Activated naive CD4-positive, alpha-beta T cell treated with anti-CD3 and anti-CD28 coated beads, Interleukin-2, amount 50 U/mL, for 72 hours (primary cell): ENCODE results near the gene SNX14. TPM values are rescaled to one million over a fixed set of nuclear protein-coding genes. Genes with fewer than 3 reads are reported as not detected.

Experiments used
- ATAC-seq, 2 donors: fragments of 150-1000 bp; cut with Tn5 transposase; 2 replicates each; pipeline ENCODE4 v1.10.0; 2021; ENCODE audit warnings: mild to moderate bottlenecking in 2 of 2, moderate library complexity in 2 of 2
- DNase-seq, 2 donors: peaks; one replicate each; pipeline ENCODE4 v3.0.0; 2021 to 2022; ENCODE audit warnings: low spot score in 2 of 2
- H3K27ac Mint-ChIP-seq, 2 donors: one replicate each; pipeline ENCODE4 v1.8.0; 2022; ENCODE audit warnings: mild to moderate bottlenecking in 2 of 2, mixed read lengths in 2 of 2
- H3K36me3 Mint-ChIP-seq, 2 donors: one replicate each; pipeline ENCODE4 v1.8.0; 2022; ENCODE audit warnings: mixed read lengths in 2 of 2
- H3K9me3 Mint-ChIP-seq, 2 donors: one replicate each; pipeline ENCODE4 v1.8.0; 2022; ENCODE audit warnings: mixed read lengths in 2 of 2
- total RNA-seq, 2 donors: library from RNA; stranded (reverse); gene quantifications; one replicate each; pipeline ENCODE4 v1.2.3, GENCODE V29; 2022

The SNX14 gene
- total RNA-seq, 2 donors from 2014 or later, result 53.6 to 54.8 TPM

GRCh38 chr6:85493389-85493788 is 100.3 kb downstream of the SNX14 start:
- Mint-ChIP-seq H3K36me3 (peaks cover 10 to 24% of the 10 kb centered on the region in 2 donors), H3K27ac (no peak overlapping the region), H3K9me3 (peaks cover 10 to 17% of the 10 kb centered on the region in 2 donors)
- no peak for DNase-seq
- no peak for ATAC-seq

DNA sequence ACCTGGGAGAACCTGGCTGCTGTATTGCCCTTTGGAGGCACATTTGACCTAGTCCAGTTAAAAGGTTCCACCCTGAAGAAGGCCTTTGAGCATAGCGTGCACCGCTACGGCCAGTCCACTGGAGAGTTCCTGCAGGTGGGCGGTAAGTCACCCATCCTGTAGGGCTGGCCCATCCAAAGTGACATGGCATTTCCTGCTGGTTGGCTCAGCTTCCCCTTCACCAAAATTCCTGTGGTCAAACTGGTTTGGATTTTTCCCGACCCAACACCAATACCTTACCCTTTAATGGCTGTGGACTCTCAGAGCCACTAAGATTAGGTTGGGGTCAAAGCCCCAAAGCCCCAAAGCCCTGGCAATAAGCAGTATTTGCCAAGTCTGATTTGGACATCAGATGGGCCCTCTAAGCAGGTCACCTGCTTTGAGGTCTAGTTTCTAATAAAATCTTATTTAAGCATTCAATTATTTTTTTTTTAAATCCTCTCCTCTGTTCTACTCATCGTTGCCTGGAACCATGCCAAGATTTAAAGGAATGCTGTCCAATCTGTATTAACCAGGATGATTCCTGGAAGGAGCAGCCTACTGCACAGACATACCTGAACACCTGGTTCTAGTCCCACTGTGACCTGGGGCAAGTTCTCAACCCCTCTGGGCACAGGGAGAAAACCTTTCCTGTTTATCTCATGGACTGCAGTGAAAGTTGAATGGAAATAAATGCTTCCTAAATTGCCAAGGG is 103.0 kb downstream of the SNX14 start:
- Mint-ChIP-seq H3K36me3 (no peaks in the 10 kb centered on the region), H3K9me3 (no peaks in the 10 kb centered on the region), H3K27ac (no peak overlapping the region)
- no peak for DNase-seq
- ATAC-seq, result no peak

- Mint-ChIP-seq H3K36me3 (no peaks in the 10 kb centered on the region), H3K27ac (no peak overlapping the region), H3K9me3 (no peaks in the 10 kb centered on the region)
- ATAC-seq (no peak), DNase-seq (no peak)
Observed at GRCh38 chr6:85484948-85485347, 108.7 kb downstream of the SNX14 start.

DNA sequence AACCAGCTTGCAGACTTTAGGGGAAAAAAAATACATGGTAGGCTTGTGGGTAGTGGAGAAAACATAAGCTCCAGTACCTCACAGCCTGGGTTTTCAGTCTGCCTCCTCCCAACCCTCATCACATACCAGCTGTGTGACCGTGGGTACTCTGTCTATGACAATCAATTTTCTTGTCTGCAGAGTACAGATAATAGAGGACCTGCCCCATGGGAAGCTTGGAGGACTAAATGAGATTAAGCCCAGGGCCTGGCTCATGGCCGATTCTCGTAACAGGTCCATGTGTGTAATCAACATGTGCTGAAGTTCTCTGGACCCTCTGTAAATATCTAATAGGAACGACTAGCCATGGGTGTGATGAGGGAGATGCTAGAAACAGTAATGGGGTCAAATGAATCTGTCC is 109.8 kb downstream of the SNX14 start:
- H3K27ac Mint-ChIP-seq, result no peak overlapping the region
- H3K36me3 Mint-ChIP-seq, result no peaks in the 10 kb centered on the region
- ATAC-seq (no peak), DNase-seq (no peak)
- no peaks in the 10 kb centered on the region for H3K9me3 Mint-ChIP-seq

DNA sequence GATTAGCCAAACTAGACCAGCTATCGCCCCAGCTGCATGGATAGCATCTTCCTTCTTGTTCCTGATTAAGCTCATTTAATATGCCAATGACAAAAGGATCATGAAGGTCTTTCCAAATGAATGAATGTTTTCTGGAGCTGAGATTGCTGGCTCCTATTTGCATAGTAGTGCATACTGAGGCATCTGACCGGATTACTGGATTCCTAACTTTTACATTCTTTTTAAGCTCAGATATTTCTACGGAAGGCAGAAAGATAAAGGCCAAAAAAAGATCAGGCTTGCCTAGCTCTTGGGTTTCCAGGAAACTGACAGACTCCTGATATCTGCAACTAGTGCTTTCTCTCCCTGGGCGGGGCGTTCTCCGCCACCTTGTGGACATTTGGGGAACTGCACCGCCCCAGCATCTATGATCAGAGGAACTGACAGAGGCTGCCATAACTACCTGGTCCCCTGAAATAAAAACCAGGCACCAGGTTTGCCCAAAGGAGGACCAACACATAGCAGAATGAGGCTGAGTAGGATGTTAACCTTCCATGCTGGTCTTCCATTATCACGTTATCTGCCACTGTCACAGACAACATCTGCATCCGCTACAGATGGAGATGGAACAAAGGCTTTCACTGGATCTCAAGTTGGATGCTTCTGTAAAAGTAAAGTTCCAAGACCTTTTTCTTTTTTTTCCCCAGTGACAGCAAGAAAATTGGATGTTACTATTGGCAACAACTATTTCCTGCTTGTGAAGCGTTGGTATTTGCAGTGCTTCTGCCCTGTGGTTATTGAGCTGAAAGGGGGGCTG is 110.6 kb downstream of the SNX14 start:
- ATAC-seq (peak; percentile 91 to 92), DNase-seq (peak; percentile 72 to 91)
- no peaks in the 10 kb centered on the region for H3K36me3 Mint-ChIP-seq
- no peak overlapping the region for H3K27ac Mint-ChIP-seq
- H3K9me3 Mint-ChIP-seq, result no peaks in the 10 kb centered on the region

DNA sequence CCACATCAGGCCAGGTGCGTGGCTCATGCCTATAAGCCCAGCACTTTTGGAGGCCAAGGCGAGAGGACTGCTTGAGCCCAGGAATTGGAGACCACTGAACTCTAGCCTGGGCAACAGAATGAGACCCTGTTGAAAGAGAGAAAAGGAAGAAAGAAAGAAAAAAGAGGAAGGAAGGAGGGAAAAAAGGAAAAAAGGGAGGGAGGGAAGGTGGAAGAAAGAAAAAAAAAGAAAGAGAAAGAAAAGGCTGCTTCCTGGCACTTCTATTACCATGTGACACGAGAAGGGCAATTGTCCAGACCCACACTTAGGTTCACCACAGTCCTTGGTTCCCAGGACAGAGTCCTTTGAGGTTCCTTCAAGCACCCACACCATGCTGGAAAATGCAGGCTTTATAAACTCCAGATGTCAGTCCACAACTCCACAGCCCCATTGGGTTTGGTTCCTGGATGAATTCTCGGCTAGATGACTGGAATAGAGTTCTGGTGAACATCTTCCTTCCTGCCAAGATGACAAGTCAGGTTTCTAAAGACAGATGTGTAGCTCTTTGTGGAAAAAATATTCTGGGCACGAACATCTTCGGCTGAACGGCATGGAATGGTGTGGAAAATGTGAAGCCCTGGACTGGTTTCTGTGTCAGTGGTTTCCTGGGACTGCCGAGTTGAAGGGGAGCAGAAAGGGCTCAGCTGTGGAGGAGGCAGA is 111.3 kb downstream of the SNX14 start:
- ATAC-seq, result peak in 1 of 2 donors; percentile 14
- no peaks in the 10 kb centered on the region for H3K9me3 Mint-ChIP-seq
- no peaks in the 10 kb centered on the region for H3K36me3 Mint-ChIP-seq
- no peak for DNase-seq
- H3K27ac Mint-ChIP-seq, result no peak overlapping the region

GRCh38 chr6:85479208-85479607 is 114.5 kb downstream of the SNX14 start:
- no peak for ATAC-seq
- DNase-seq, result no peak
- Mint-ChIP-seq H3K27ac (no peak overlapping the region), H3K9me3 (no peaks in the 10 kb centered on the region), H3K36me3 (no peaks in the 10 kb centered on the region)

- DNase-seq (no peak), ATAC-seq (no peak)
- Mint-ChIP-seq H3K27ac (no peak overlapping the region), H3K36me3 (no peaks in the 10 kb centered on the region), H3K9me3 (no peaks in the 10 kb centered on the region)
Observed at GRCh38 chr6:85476532-85476931, 117.1 kb downstream of the SNX14 start.

- H3K9me3 Mint-ChIP-seq, result no peaks in the 10 kb centered on the region
- no peaks in the 10 kb centered on the region for H3K36me3 Mint-ChIP-seq
- ATAC-seq (no peak), DNase-seq (no peak)
- no peak overlapping the region for H3K27ac Mint-ChIP-seq
Observed at GRCh38 chr6:85473748-85474147, 119.9 kb downstream of the SNX14 start.

- H3K27ac Mint-ChIP-seq, result no peak overlapping the region
- no peaks in the 10 kb centered on the region for H3K9me3 Mint-ChIP-seq
- no peak for DNase-seq
- ATAC-seq, result no peak
- no peaks in the 10 kb centered on the region for H3K36me3 Mint-ChIP-seq
Observed at GRCh38 chr6:85472744-85473143, 120.9 kb downstream of the SNX14 start.

- Mint-ChIP-seq H3K27ac (no peak overlapping the region), H3K36me3 (no peaks in the 10 kb centered on the region), H3K9me3 (no peaks in the 10 kb centered on the region)
- ATAC-seq (no peak), DNase-seq (no peak)
Observed at GRCh38 chr6:85470023-85470410, 123.6 kb downstream of the SNX14 start.

DNA sequence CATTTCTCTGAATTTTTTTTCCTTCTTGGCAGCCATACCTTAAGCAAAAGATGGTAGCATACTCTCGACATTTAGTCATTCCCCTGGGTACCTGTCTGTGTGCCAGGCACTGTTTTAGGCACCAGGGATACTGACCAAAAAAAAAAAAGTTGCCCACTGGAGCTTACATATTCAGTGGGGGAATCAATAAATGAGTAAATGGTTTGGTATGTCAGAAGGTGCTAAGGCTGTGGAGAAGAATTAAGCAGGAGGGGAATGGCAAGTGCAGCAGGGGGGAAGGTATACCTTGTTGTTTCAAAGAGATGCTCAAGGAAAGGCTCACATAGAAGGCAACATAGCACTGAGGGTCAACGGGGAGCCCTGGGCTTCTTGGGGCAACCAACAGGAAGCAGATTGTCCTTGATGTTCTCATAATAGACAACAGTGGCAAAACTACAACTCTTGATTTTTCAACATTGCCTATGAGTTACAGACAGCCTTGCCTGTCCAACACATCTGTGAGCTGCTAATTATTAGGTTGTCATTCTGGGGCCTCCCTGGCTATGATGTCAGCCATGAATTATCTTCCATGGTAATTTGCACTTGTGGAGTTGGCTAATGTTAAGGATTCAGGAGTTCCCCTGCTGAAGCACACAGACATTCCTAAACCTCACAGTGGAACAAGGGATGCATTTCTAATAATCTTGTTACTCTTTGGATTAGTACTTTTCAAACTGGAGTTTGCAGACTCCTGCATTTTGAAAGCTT is 124.2 kb downstream of the SNX14 start:
- no peaks in the 10 kb centered on the region for H3K9me3 Mint-ChIP-seq
- no peak overlapping the region for H3K27ac Mint-ChIP-seq
- H3K36me3 Mint-ChIP-seq, result no peaks in the 10 kb centered on the region
- DNase-seq (no peak), ATAC-seq (no peak)

DNA sequence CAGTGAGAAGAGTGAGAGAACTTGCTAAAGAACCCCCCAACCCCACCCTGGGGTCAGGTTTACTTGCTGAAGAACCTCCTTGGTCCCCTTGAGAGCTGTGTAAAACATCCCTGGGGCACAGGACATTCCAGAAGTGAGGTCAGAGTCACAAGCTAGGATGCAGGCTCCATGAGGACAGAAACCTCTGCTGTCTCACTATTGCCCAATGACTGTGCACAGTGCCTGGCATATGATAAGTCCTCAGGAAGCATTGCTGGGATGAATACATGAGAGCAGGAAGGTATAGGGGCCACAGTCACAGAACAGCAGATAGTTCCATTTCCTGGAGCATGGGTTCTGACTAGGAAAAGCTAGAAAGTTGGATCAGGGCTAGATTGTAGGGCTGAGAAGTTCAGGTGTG is 125.3 kb downstream of the SNX14 start:
- Mint-ChIP-seq H3K36me3 (no peaks in the 10 kb centered on the region), H3K27ac (no peak overlapping the region), H3K9me3 (no peaks in the 10 kb centered on the region)
- no peak for DNase-seq
- ATAC-seq, result no peak

GRCh38 chr6:85465762-85466161 is 127.9 kb downstream of the SNX14 start:
- ATAC-seq, result peak in 1 of 2 donors; percentile 12
- no peak for DNase-seq
- Mint-ChIP-seq H3K27ac (peak overlapping the region; percentile 90 to 95), H3K9me3 (no peaks in the 10 kb centered on the region), H3K36me3 (no peaks in the 10 kb centered on the region)

DNA sequence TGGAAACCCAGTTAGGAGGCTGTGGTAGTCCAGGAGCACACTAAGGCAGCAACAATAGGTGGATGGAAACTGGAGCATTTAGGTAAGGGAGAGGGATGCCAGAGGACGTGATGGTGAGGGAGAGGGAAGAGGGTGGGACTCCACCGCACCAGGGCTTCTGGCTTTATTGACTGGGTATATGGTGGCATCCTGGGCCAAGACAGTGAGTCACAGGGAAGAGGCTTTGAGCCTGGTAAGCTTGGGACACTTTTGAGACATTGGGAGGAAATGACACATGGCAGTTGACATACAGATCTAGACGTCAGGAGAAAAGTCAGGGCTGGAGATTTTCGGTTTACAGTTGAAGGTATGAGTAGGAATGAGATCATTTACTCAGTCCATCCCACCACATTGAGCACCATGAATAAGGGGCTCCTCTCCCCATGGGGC is 128.9 kb downstream of the SNX14 start:
- peak; percentile 24 to 76 for DNase-seq
- ATAC-seq, result peak; percentile 85 to 87

DNA sequence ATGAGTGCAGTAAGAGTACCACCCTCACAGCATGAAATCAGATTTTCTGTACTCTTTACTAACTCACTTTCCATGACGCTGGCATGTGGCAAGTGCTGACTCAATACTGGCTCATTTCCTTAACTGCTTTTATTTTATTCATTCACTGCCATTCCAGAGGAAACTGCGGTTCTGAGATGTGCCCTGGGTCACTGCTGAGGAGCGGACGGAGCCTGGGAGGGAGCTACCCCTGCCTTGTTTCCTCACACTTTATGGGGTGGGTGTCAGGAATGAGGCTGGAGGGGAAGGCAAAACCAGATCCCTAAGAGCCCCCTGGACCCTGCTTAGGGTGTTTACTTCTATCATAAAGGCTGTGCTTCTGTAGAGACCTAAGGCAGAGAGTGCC is 129.4 kb downstream of the SNX14 start:
- Mint-ChIP-seq H3K9me3 (no peaks in the 10 kb centered on the region), H3K36me3 (no peaks in the 10 kb centered on the region), H3K27ac (peak overlapping the region; percentile 90 to 95)
- ATAC-seq, result peak; percentile 54 to 55
- peak in 1 of 2 donors; percentile 68 for DNase-seq

More for the DNA sequence above, 128.9 kb downstream of the SNX14 start:
- Mint-ChIP-seq H3K9me3 (no peaks in the 10 kb centered on the region), H3K27ac (peak overlapping the region; percentile 90 to 95), H3K36me3 (no peaks in the 10 kb centered on the region)
